HG02588 (cell line): ENCODE results near the gene ATG10.

ENCODE experiments used
- ATAC-seq: cut with Tn5 transposase; IDR thresholded peaks from one replicate; pipeline ENCODE4 v1.9.1; 2021; ENCODE audit warnings: mild to moderate bottlenecking, moderate library complexity; ENCODE audit not compliant: unreplicated experiment

Gene ATG10

DNA sequence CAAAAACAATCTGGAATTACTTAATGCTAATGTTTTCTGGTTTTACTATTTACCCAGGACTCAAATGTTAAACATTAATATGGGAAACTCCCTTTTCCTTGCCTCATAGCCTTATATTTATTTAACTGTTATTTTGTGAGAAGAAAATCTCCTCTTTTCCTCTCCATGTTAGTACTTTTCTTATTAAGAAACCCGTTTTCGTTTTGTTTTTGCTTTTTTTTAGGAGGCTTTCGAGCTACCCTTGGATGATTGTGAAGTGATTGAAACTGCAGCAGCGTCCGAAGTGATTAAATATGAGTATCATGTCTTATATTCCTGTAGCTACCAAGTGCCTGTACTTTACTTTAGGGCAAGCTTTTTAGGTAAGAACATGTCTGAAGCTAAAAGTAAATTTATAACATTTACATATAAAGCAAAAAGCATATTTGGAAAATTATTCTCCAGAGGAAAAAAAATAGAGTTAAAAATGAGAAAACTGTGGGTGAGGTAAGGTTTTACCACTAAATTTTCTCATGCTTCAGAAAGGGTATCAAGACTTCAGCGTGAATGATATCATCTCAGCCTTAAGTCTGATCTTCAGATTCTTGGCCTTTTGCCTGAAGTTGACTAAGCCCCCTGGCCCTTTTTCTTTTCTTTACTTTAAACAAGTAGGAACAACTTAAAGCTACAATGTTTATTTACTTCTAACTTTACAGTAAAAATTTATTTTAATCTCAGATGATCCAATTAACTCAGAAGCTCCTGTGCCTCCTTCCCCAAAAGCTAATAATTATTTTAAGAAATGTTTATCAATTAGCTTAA lies 192.6 kb downstream of the ATG10 start:
- no peak for ATAC-seq

DNA sequence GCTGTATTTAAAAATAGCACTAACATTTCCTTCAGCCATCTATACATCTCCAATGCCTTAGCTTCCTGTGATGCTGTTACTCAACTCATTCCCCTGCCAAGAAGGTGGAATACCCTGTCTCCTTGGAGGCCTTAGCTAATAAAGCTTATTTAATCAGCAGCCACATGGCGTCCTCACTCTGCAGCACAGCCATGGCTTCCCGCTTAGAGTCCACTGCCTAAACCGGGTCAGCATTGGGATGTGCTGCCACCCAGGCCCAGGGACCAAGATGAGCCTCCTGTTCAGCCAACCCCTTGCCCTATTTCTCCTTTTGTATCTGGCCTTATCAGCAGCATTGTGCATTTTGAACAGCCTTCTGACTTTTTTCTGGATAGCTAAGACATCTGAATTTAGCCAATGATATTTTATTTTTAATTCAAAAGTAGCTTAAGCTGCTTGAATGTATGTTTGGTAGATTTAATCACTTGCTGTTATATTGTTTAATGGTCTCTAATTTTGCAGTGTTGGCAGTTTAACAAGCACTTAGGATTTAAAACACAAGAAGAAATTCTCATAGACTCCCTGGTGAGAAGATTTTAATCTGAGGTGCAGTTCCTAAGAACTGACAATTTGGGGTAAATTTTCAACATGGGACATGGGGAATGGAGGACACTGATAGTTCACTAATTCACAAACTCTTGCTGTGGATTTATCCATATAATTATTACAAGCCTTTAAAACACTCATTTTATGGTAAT lies 193.3 kb downstream of the ATG10 start:
- ATAC-seq = no peak

DNA sequence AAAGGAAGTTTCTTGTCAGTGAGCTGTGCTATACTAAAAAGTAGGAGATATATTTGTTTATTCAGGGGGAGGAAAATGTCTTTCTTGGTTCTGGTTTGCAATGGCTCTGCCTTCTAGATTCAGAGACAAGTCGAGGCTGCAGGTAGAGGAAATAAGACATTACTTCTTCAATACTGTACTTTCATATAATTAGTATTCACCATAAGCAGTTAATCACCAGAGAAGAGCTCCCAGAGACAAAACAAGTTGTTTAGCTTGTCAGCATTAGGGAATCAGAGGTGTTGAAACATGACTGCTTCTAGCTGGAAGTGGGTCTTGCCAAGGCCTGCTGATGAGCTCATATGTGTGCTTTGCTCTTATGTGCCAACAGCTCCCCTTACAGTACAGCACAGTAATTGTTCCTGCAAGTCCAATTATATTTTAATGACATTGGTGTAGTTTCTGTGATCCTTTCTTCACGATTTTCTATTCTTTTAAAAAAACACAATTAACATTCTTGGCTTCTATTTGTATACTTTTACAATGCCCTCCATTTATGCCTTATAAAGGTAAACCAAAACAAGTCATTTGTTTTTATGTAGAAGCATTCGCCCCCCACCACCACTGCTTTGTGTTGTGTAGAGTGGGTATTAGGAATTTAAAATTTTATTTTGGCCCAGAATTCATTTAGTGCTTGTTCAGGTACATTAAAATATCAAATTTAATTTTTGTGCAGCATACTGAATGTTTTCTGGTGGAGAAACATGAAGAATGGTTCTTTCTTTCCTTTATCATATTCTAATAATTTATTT lies 194.1 kb downstream of the ATG10 start:
- peak; percentile 93 for ATAC-seq

DNA sequence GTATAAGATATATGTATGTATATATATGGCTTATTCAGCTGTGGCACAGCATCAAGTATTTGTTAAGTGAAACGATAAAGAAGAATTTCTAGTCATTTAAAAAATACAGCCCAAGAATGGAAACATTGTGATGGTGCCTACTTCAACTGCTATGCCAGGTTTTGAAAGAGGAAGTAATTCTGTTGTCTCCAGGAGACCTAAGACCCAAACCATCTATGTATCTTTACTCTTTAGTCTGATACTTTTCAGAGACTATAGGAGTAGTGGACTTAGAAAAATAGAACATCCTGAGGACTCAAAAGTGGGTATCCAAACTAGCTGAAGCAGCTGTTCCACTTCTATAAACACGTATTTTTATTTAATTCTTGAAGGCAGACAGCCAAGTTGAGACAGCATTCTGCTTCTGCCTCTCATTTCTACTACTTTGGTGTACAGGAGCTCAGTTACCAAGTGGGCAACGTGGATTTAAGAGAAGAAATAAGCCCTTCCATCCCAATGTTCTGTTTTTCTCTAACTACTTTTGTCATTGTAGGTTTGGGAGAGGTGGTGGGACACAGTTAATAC lies 195.6 kb downstream of the ATG10 start:
- ATAC-seq = no peak

DNA sequence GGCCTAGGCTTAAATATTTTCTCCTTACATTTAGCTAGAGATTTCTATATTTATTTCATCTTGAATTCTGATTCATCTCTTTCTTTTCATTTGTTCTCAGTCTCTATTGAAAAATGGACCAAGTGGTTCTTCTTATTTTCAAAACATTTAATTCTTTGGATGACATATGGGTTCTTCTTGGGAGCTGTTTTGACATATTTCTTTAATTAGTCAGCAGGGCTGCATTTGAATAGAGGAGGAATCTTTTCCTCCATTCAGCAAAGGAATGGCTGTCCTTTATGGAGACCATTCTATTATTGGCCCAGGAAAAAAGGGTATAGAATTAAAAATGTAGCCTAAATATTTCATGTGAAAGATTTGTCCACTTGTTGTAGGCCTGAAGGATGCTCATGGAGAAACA lies 196.5 kb downstream of the ATG10 start:
- no peak for ATAC-seq

DNA sequence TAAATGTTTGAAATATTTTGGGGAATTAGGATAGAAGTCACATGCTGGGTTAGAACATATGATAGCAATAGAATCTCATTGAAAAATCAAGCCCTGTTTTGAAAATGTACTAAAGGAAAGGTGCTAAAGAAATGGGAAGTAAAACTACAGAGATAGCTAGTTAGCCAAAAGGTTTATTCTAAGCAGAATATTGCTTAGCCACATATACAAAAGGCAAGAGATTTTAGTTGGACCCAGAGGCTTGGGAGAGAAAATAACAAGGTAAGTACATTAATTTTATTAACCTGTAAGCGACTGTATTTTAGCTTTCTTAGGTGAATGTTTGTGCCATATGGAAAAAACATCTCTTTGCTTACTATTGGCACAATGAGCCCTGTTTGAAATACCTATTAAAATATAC lies 198.1 kb downstream of the ATG10 start:
- no peak for ATAC-seq

DNA sequence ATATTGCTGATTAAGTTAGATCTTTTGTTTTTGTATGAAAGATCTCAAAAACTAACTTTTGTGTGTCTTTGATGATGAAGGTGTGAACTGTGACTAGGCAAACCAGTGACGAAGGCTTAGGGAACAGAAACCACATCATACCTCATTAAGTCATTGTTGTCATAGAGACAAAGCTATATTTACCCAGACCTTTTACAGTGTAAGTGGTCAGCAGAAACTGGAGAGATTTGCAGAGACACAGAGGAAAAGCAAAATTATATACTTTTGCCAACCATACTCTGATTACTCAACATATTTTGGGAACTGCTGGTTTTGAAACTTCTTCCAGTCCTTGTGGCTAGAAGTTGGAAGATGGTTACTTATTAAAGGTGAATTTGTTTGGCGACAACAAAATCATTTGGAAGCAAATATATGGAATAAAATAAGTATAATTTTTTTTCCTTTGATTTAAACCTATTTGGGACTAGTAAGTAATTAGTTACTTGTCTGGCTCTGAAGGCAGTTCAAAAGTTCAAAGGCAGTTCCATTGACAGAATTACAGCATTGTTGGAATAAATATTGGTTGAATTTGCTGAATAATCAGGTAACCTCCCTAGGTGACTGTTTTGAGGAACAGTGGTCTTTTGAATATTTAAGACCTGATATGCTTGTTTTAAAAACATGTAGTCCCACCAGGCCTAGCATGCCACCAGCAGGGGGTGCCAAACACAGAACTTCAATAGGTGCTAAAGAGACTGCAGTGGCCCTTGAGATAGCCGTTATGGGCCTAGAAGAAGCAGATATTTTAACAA lies 202.5 kb downstream of the ATG10 start:
- peak; percentile 100 for ATAC-seq

DNA sequence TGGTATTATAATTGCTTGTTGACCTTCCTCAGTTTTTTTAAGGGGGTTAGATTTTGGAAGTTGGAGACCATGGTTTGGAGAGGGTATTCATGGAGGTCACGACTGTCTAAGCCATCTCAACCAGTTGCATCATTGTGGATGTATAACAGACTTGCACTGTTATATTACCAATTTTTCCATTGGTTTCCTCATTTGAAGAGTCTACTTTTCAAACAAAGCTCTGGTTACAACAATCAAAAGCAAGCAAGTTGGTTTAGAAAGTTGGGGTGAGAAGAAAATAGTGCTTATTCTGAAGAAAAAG lies 203.0 kb downstream of the ATG10 start:
- ATAC-seq = no peak

DNA sequence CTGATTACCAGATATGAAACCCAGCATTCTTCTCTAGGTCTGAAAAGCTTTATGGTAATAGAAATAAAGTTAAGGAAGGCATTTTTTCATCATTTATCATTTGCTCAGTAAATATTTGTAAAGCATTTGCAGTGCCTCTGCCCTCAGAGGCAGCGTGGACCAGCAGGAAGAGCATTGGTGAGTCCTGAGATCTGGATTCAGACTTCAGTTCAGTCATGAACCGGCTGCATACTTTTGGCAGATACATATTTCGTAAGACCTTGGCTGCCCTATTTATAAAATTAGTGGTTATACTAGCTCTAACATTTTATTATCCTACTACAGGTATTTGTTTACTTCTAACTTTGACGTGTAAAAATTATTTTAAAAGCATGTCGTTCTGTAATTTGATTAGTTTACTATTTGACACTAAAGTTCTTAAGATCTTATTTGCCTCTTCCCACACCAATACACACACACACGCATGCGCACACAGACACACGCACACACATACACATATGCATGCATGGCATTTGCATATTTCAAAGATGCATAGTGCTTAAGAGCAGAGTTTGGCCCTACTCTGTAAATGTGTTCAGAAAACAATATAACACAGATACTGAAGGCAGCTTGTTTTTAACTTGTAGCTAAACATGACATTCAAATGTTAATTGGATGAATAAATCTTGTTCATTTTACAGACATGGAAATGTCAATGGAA lies 204.4 kb downstream of the ATG10 start:
- no peak for ATAC-seq

DNA sequence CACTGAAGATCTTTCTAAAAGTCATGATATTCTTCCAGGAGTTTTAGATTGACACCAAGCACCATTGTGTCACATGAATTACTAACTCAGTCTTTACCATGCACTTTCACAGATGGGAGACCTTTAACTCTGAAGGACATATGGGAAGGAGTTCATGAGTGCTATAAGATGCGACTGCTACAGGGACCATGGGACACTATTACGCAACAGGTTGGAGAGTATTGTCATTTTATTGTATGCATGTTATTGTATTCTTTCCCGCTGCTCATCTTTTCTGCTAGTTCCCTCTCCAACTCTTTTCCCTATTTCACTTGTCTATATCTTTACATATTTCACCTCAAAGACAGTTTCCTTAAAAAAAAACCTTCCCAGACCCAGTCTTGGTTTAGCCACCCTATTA lies 206.6 kb downstream of the ATG10 start:
- ATAC-seq = no peak

DNA sequence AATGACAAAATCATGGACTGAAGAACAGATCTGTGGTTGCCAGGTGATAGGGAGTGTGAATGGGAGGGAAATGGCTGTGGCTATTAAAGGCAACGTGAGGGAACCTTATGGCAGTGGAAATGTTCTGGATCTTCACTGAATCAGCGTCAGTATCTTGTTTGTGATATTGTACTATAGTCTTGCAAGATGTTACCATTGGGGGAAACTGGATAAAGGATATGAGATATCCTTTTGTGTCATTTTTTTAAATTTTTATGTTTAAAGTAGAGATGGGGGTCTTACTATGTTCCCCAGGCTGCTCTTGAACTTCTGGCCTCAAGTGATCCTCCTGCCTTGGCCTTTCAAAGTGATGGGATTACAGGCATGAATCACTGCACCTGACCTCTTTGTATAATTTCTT lies 210.8 kb downstream of the ATG10 start:
- no peak for ATAC-seq

DNA sequence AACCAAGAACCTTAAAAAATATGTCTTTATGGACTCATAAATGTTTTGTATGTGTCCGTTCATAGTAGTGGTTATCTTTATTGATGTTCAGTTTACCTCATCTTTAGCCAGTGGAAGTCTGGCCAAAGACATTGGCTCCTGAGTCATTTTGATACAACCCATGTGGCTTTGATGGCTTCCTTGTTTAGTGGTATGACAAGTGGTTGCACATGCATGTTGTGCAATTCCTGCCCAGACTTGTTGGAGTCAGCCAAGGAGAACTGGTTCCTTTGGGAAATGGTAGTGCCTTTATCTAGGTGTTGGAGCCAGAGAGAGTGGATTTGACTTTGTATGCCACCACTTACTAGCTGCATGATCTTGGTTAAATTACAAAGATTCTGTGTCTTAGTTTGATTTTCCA lies 212.0 kb downstream of the ATG10 start:
- ATAC-seq = peak; percentile 63

DNA sequence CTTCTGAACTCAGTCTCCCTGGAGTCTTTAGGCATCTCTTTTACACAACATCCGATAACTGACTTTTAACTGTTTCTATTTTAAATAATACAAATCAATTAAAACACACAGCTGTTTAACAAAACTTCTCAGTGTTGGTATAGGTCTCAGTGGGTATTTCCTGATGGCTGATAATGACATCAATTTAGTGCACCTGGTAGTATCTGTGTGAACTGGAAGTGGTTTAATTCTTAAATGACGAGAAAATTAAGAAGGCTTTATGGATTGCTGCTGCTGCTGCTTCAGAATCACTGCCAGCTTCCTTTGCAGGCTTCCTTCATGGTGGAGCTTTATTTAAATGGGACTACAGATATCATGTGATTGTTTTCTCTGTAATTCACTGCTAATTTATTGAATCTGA lies 214.0 kb downstream of the ATG10 start:
- ATAC-seq = no peak

DNA sequence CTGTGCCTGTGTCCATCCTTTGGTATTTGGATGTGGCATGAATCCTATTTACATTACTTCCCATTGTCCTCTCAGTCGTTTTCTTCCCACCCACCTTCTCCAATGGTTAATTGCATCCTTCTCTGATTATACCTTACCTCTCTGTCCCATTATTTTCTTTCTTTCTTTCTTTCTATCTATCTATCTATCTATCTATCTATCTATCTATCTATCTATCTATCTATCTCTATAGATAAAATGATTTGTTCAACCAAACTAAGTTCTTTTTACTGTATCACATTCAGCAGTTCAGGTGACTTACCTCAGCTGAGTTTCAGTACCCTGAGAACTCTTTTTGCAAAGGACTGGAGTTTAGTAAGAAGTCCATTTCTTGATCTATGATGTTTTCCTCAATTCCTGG lies 225.7 kb downstream of the ATG10 start:
- ATAC-seq = no peak

DNA sequence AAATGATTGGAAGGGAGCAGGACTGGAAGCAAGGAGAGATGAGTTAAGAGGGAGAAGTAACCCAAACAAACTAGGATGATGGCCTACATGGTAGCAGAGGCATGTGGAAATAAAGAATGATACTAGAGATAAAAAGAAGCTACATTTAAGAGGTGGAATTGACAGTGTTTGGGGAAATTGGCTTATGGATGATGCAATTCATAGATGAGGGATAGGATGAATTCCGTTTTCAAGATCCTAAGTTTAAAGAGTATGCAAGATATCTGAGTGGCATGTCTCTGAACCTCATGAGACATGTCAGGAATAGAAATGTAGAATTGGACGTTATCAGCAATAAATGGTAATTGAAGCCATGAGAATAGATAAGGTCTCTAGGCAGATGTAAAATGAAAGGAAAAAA lies 232.7 kb downstream of the ATG10 start:
- no peak for ATAC-seq

DNA sequence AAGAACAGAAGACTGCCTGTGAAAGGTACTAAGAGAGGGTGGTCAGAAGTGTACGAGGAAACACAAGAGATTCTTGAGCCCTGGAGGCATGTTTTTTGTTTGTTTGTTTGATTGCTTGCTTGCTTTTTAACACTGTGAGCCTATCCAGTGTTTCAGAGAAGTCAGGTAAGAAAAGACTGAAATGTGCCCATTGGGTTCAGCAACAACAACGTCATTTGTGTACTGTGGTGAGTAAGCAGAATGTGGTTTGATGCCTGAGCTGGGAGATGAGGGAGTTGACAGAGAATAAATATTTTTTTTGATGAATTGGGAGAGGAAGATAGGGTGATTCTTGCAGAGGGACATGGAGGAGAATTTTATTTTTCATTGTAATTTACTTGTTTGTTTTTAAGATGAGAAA lies 233.2 kb downstream of the ATG10 start:
- no peak for ATAC-seq

DNA sequence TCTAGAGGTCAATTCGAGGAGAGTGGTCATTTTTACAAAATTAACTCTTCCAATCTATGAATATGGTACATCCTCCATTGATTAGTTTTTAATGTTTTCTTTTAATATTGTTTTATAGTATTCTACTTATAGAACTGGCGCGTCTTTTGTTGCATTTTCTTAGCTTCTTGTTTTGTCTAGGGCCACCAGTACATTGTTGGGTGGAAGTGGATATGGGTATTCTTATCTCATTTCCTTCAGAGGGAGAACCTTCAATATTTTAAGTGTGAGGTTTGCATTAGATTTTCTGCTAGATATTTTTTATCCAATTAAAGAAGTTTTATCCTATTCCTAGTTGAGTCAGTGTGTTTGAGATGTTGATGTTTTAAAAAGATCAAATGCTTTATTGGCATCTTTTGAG lies 236.5 kb downstream of the ATG10 start:
- no peak for ATAC-seq

DNA sequence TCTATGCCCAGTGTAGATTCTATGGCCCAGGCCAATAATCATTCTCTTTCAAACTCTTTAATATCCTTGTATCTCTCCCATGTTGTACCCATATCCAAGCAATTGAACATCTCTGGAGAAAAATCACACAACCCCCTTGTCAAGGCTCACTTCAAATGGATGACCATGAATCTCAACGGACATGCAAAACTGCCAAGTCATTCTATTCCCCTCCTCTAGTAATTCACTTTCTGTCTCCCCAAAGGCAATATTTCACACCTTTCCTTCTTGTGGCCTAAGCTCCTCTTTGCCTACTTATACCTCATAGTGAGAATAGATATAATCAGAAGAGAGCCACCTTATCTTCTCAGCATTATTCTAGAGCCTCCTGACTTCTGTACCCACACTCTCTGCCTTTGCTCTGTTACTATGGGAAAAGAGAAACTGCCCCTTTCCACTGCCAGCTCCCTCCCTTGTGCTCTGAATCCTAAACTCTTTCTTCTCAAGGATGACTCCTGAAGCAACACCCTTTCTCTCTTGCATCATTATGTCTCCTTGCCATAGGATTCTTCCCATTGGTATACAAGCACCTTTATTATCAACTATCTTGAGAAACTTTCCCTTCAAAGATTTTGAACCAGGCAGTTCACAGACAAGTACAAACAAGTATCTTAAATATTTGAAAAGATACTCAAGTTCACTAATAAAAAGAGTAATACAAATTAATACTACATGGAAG lies 240.2 kb downstream of the ATG10 start:
- ATAC-seq = no peak

DNA sequence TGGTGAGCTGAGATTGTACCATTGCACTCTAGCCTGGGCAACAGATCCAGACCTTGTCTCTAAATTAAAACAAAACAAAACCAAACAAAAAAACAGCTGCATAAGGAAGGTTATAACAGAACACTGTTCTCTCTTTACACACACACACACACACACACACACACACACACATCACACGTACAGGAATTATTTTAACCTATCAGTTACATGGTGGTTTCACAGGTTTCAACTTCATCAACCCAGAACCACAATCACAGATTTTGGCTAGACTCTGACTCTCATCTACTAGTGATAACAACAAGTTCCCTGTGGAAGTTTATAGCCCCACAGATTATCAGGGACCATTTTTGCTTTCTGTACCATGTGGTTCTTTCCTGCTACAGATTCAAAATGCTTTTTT lies 246.1 kb downstream of the ATG10 start:
- ATAC-seq = no peak
